IMR-90 (cell line): ENCODE results near the gene KRT83.

Experiments used
- CTCF ChIP-seq: conservative IDR thresholded peaks from 2 replicates; pipeline ENCODE4 v1.5.1; 2012; ENCODE audit warnings: mild to moderate bottlenecking, low read depth, low read length, improper control_type of control experiment
- ELK1 ChIP-seq: fragments of 150-350 bp; IDR thresholded peaks from 2 replicates; pipeline ENCODE4 v1.6.1; 2016; ENCODE audit warnings: low read depth, mild to moderate bottlenecking, low read length, moderate library complexity, borderline replicate concordance
- MAZ ChIP-seq: IDR thresholded peaks from 2 replicates; pipeline ENCODE4 v1.6.1; 2012; ENCODE audit warnings: low read depth, mild to moderate bottlenecking, low read length, improper control_type of control experiment, moderate library complexity, borderline replicate concordance
- MXI1 ChIP-seq: IDR thresholded peaks from 2 replicates; pipeline ENCODE4 v1.6.1; 2012; ENCODE audit warnings: low read depth, mild to moderate bottlenecking, low read length, moderate library complexity, borderline replicate concordance
- POLR2A ChIP-seq: IDR thresholded peaks from 2 replicates; pipeline ENCODE4 v1.6.1; 2012; ENCODE audit warnings: mild to moderate bottlenecking, low read depth, low read length
- RAD21 ChIP-seq: IDR thresholded peaks from 2 replicates; pipeline ENCODE4 v1.6.1; 2012; ENCODE audit warnings: low read length, improper control_type of control experiment
- USF2 ChIP-seq: fragments of 150-350 bp; IDR thresholded peaks from 2 replicates; pipeline ENCODE4 v1.6.1; 2017; ENCODE audit warnings: mild to moderate bottlenecking, antibody characterized with exemption, low read length, low read depth

GRCh38 chr12:52271158-52271557 is 50.0 kb downstream of the KRT83 start:
- TF ChIP-seq ELK1 (no peak), CTCF (no peak), USF2 (no peak), MAZ (no peak), RAD21 (no peak), MXI1 (no peak), POLR2A (no peak)
